AG09319 (cell line): Measurements from ENCODE around the gene ITK.

ENCODE experiments used
- DNase-seq: peaks from one replicate; pipeline ENCODE4 v3.0.0-alpha.2; 2010; ENCODE audit warnings: low read depth; ENCODE audit errors: extremely low read depth
- TF ChIP-seq, protein P1 (sequence below): IDR thresholded peaks from 2 replicates; pipeline ENCODE4 v1.5.1; 2011; ENCODE audit warnings: low read depth, mild to moderate bottlenecking, inconsistent platforms, low read length, moderate library complexity

The ITK gene

DNA sequence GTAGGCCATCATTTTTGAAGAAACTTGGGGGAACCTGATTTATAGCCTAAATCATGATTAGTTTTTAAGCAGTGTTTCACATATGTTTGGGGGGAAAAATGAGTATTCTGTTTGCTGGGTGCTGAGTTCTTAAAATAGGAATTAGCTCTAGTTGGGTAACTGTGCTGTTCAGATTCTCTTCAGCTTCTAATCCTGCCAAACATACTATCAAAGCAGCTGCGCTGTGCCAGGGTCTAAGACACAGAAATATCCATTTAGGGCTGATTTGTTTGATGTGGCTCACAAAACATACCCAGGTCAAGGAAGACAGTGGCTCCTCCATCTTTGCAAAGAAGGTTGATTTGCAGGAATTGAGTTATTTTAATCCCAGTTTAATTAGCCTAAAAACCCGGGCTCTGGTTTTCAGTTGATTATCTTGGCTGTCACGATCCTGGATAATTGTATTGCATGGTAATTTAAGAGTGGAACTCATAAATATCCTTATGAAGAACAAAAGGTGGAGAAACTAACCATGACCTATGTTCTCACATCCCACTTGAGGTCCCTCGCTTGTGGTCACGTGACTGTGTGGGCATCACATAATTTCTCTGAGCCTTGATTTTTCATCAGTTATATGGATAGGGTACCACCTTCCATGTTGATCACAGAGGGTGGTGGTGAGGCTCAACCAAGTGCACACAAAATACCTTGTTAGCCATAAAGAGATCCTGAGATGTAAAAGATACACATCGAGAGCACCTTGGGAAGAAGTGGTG, 104.0 kb downstream of the ITK start:
- no peak for DNase-seq
- TF ChIP-seq, protein P1, sequence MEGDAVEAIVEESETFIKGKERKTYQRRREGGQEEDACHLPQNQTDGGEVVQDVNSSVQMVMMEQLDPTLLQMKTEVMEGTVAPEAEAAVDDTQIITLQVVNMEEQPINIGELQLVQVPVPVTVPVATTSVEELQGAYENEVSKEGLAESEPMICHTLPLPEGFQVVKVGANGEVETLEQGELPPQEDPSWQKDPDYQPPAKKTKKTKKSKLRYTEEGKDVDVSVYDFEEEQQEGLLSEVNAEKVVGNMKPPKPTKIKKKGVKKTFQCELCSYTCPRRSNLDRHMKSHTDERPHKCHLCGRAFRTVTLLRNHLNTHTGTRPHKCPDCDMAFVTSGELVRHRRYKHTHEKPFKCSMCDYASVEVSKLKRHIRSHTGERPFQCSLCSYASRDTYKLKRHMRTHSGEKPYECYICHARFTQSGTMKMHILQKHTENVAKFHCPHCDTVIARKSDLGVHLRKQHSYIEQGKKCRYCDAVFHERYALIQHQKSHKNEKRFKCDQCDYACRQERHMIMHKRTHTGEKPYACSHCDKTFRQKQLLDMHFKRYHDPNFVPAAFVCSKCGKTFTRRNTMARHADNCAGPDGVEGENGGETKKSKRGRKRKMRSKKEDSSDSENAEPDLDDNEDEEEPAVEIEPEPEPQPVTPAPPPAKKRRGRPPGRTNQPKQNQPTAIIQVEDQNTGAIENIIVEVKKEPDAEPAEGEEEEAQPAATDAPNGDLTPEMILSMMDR = no peak

DNA sequence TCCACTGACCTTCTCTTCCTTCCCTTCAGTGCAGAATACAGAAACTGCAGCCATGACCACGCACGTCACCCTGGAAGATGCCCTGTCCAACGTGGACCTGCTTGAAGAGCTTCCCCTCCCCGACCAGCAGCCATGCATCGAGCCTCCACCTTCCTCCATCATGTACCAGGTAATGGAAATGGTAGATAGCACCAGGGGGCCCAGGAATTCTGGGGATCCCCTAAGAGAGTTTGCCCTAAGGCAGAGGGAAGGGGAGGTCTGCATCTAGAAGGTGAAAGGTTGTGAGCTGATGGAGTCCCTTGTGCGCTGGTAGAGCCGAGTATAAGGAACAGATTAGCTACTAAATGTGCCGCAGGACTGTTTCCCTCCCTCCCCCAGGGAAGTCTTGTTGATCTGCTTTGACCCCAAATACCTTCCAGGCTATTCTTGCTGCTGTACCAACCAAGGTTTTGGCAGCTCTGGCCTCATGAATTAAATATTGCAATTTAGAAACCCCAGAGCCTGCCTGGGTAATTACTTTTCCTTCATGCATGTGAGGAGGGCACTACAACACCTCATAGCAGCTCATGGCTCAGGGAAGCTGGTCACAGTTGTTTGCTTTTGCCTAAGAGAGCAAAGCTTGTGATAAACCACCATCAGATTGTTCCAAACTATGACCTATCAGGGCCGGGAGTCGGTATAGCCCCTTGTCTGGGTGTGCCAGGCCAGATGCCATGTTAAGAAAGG, 104.8 kb downstream of the ITK start:
- DNase-seq = no peak

DNA sequence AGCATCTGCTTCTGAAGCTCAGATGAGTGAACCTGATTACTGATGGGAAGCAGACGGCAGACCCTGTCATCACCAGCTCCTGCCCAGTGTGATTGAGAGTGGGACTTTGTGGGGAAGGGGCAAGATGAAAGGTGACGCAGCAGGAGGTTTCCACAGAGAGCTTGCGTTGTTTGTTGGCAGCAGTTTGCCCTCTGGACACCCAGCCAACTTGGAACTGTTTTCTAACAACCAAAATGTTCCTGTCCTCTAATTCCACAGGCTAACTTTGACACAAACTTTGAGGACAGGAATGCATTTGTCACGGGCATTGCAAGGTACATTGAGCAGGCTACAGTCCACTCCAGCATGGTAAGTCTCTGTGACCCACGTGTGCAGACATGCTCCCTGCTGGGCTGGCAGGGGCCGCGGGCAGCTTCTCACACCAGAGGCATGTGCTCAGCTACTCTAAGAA, 106.1 kb downstream of the ITK start:
- no peak for DNase-seq
- TF ChIP-seq, protein P1 = no peak

More for the DNA sequence above, 104.8 kb downstream of the ITK start:
- TF ChIP-seq, protein P1 = no peak

DNA sequence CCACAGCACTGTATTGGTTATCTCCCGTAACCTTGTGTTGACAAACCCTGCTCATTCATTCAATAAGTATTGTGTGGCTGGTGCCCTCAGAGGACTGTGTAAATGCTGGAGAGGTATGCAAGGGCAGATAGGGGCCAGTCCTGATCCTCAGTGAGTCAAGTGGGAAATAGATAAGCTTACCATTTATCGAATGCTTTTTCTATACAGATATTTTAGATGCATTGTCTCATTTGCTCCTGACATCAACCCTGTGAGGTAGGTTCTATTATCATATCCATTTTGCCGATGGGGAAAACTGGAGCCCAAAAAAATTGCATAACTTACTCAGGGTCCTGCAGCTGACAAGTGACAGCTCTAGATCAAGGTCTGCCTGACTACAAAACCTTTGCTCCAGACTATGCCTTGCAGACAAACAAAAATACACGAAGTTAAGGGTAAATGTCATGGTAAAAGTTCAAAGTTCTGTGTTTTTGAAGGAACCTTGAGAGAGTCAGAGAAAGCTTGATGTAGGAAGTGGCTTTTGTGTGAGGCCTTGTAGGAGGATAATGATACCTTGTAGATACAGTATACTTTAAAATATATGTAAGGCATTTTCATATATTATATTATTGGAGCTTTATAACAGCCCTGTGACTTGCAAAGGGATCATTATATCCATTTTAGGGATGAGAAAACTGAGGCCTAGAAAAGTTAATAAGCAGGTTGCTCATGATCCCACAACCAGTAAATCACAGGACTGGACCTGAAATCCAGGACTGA, 107.9 kb downstream of the ITK start:
- TF ChIP-seq, protein P1 = no peak
- no peak for DNase-seq

DNA sequence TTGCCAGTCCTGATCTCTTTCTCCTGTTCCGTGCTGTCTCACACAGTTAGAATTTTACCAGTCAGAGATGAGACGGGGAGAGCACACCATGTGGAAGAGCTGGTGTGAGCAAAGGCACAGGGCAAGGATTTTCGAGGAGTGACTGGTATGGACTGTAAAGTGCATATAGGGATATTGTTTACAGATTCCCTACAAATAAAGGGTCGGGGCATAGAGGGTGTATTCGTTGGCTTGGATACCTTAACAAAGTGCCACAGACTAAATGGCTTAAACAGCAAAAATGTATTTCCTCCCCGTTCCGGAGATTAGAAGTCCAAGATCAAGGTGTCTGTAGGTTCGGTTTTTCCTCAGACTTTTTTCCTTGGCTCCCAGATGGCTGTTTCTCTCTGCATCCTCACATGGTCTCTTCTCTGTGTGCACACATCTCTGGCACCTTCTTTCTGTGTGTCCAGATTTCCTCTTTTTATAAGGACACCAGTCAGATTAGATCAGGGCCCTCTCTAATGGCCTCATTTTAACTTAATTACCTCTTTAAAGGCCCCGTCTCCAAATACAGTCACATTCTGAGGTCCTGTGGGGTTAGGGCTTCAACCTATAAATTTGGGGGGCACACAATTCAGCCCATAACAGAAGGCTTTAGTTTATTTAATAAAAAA, 108.7 kb downstream of the ITK start:
- DNase-seq = no peak
- TF ChIP-seq, protein P1 = no peak

DNA sequence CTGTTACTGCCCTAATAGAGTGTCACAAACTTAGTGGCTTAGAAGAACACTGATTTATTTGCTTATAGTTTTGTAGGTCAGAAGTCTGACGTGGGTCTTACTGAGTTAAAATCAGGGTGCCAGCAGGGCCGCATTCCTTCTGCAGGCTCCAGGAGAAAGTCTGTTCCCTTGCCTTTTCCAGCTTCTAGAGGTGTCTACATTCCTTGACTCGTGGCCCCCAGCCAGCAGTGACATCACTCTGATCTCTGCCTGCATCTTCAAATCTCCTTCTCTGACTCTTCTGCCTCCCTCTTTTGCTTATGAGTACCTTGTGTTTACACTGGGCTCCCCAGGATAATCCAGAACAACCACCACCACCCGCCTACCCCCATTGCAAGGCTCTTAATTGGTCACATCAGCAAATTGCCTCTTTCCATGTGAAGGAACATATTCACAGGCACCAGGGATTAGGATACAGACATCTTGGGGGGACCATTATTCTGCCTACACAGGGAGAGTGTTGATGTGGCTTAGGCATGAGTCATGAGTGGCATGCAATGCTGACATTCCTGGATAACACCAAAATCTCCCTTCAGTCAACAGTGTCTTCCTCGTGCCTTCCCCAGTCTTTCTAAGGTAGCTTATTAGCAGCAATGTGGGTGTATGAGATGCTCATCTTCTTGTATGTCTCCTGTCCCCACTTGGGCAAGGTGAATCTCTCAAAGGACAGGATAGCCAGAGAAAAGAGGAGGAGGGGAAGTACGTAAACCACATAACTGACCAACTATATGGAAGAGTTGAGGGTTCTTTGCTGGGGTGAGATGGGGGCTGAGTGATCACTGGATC, 109.7 kb downstream of the ITK start:
- TF ChIP-seq, protein P1 = no peak
- no peak for DNase-seq
